ENCODE measurements around the gene ZDHHC1.

Gene ZDHHC1

DNA sequence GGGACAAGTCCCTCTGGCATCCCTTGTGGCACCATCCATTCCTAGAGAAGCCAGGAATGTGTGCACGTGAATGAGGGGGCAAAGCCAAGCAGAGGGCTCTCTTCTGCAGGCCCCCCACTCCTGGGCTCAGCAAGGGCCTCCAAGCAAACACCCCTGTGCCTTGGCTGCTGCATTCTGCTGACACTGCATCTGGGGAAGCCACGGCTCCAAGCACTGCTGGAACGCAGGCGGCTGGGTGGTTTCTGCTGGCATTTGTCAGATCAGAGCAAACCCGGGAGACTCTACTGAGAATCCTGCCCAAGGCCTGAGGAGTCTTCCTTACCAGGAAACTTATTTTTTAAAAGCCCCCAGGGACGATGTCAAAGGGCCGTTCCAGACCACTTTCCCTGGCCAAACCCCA lies 41.3 kb upstream of the ZDHHC1 start:
- Histone ChIP-seq H3K4me1 (ENCODE audit: insufficient read depth, low read length) (no peaks in the 10 kb centered on the region), H3K27ac (ENCODE audit: low read length) (no peak overlapping the region), H3K9me3 (ENCODE audit: insufficient read depth, low read depth, low read length) (no peaks in the 10 kb centered on the region), H3K9ac (ENCODE audit: low read depth, low read length) (no peak overlapping the region; the same call in 1 of the 2 replicates), H3K36me3 (ENCODE audit: insufficient read depth, low read depth, low read length) (no peaks in the 10 kb centered on the region), H3K27me3 (ENCODE audit: insufficient read depth, low read length) (no peaks in the 10 kb centered on the region), H3K4me3 (ENCODE audit: low read length) (no peak overlapping the region)

DNA sequence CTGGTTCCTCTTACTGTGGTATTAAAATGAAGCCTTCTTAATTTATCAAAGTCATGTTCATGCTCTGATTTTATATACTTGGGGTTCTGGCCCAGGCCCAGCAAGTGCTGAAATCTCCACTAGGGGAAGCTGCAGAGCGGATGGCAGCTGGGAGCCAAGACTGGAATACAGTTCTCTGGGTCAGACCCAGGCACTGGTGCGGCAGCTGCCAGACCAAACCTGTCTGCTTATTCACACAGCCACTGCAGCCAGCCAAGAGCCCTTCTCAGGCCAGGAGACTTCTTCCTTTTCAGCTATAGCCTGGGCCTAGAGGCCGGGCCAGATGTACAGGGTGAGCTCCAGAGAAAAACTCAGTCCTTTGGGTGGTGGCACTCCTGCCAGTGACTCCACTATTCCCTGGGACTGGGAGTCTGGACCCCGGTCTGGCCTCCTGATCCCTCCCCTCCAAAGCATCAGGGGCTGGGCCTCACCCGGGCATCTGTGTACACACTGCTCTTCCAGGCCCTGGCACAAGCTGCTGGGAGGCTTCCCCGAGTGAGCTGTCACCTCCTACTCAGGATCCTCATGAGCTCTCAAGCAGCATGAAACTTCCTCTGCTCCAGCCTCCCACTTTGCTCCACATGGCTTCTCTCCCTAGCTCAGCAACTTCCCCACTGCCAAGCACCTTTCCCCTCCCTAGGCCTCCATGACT lies 40.3 kb upstream of the ZDHHC1 start:
- no peaks in the 10 kb centered on the region for H3K9me3 ChIP-seq (ENCODE audit: insufficient read depth, low read depth, low read length)
- H3K4me1 ChIP-seq (ENCODE audit: insufficient read depth, low read length), result no peaks in the 10 kb centered on the region
- H3K27me3 ChIP-seq (ENCODE audit: insufficient read depth, low read length), result no peaks in the 10 kb centered on the region
- no peak overlapping the region for H3K9ac ChIP-seq (ENCODE audit: low read depth, low read length)
- H3K36me3 ChIP-seq (ENCODE audit: insufficient read depth, low read depth, low read length), result no peaks in the 10 kb centered on the region
- no peak overlapping the region for H3K4me3 ChIP-seq (ENCODE audit: low read length)
- no peak overlapping the region for H3K27ac ChIP-seq (ENCODE audit: low read length)

DNA sequence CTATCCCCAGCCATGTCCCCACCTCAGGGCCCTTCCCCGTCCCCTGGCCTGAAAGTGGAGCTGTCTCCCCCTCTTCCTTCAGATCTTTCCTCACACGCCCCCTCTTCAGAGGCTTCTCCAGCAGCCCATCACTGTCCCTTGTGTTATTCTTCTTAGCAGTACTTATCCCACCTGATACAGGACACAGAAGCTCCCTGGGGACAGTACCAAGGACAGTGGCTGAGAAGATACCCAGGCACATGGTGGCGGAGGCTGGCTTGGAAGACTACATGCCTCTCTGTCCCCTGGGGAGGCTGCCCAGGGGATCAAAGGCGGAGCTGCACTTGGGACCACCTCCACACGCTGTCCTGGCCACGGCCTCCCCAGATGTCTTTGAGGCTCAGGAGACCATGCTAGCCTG lies 38.6 kb upstream of the ZDHHC1 start:
- Histone ChIP-seq H3K27me3 (ENCODE audit: insufficient read depth, low read length) (no peaks in the 10 kb centered on the region), H3K4me1 (ENCODE audit: insufficient read depth, low read length) (no peaks in the 10 kb centered on the region), H3K27ac (ENCODE audit: low read length) (no peak overlapping the region), H3K36me3 (ENCODE audit: insufficient read depth, low read depth, low read length) (no peaks in the 10 kb centered on the region), H3K4me3 (ENCODE audit: low read length) (no peak overlapping the region), H3K9me3 (ENCODE audit: insufficient read depth, low read depth, low read length) (no peaks in the 10 kb centered on the region), H3K9ac (ENCODE audit: low read depth, low read length) (no peak overlapping the region)

DNA sequence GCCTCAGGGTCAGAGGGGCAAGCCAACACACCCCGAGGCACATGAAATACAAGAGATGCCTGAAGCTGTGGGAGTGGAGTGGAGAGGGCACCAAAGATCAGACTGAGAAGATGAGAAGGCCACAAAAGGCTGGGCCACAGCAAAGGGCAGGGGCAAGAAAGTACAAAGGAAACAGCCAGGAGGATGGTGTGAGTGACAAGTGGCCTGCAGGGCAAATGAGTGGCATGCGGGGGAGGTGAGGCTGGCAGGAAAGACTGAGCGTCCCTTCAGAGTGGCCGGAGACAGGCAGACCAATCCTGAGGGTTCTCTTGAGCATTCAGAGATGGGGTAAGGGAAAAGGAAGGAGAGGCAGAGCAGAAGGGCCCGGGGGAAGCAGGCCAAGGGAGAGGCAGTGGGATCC lies 37.8 kb upstream of the ZDHHC1 start:
- Histone ChIP-seq H3K4me3 (ENCODE audit: low read length) (no peak overlapping the region), H3K9ac (ENCODE audit: low read depth, low read length) (no peak overlapping the region), H3K4me1 (ENCODE audit: insufficient read depth, low read length) (no peaks in the 10 kb centered on the region), H3K27me3 (ENCODE audit: insufficient read depth, low read length) (no peaks in the 10 kb centered on the region), H3K9me3 (ENCODE audit: insufficient read depth, low read depth, low read length) (no peaks in the 10 kb centered on the region), H3K36me3 (ENCODE audit: insufficient read depth, low read depth, low read length) (no peaks in the 10 kb centered on the region), H3K27ac (ENCODE audit: low read length) (no peak overlapping the region)

DNA sequence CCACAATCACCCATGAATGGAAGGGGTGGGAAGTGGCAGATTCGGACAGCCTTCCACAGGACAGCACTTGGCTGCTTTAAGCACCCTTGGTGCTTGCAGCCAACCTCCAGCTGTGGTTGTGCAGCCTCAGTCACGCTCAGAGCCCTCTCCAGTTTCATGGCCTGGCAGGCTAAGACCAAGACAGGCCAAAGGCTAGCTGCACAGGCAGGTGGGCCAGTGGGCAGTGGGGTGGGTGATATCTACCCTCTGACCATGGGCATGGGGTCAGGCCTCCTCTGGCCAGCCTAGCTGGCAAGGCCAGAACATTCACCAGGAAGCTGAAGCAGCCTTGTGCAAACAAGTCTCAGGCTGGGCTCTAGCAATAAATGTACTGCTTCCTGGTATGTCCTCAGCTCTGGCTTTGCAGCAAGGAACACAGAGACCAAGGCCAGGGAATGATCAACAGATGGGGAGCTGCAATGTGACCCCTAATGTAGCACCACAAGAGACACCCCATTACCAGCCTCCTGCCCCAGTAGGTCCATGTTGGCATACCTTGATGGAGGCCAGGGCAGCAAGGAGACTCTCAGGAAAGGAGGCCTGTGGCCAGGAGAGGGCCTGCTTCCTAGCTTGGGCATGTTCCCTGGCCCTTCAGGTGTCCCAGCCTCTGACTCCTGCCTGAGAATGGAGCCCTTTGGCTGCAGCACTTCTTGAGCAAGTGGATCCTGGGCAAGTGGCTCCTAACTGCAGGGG lies 35.6 kb upstream of the ZDHHC1 start:
- Histone ChIP-seq H3K9ac (ENCODE audit: low read depth, low read length) (no peak overlapping the region), H3K9me3 (ENCODE audit: insufficient read depth, low read depth, low read length) (no peaks in the 10 kb centered on the region), H3K27me3 (ENCODE audit: insufficient read depth, low read length) (no peaks in the 10 kb centered on the region), H3K4me3 (ENCODE audit: low read length) (no peak overlapping the region), H3K36me3 (ENCODE audit: insufficient read depth, low read depth, low read length) (no peaks in the 10 kb centered on the region), H3K27ac (ENCODE audit: low read length) (no peak overlapping the region), H3K4me1 (ENCODE audit: insufficient read depth, low read length) (no peaks in the 10 kb centered on the region)

DNA sequence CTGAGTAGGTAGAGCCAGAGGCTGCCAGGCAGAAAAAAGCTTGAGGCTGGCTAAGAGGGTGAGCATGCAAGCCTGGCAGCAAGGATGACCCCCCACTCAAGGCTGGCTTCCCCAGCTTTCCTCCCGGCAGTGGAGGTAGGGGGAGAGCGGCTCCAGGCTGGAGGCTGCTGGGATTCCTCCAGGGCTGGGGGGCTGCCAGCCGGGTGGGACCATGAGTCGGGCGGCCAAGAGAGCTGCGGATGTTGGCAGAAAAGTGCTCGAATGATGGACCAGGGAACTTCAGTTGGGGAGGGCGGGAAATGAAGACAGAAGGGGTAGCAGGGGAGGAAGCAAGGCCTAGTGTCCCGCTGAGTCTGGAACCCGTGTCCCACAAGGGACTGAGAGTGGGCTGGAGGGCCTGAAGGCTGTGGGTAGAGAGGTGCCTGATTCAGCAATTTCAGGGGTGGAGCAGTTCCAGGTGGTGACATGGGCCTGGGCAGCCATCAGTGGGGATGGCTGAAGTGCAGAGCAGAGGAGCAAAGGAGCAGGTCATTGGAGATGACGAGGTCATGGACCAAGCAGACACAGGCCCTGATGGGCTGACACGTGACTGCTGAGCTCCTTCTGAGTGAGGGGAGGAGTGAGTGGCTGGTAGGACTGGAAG lies 34.9 kb upstream of the ZDHHC1 start:
- Histone ChIP-seq H3K9me3 (ENCODE audit: insufficient read depth, low read depth, low read length) (no peaks in the 10 kb centered on the region), H3K4me3 (ENCODE audit: low read length) (no peak overlapping the region), H3K4me1 (ENCODE audit: insufficient read depth, low read length) (no peaks in the 10 kb centered on the region), H3K9ac (ENCODE audit: low read depth, low read length) (no peak overlapping the region), H3K36me3 (ENCODE audit: insufficient read depth, low read depth, low read length) (no peaks in the 10 kb centered on the region), H3K27me3 (ENCODE audit: insufficient read depth, low read length) (no peaks in the 10 kb centered on the region), H3K27ac (ENCODE audit: low read length) (no peak overlapping the region)

DNA sequence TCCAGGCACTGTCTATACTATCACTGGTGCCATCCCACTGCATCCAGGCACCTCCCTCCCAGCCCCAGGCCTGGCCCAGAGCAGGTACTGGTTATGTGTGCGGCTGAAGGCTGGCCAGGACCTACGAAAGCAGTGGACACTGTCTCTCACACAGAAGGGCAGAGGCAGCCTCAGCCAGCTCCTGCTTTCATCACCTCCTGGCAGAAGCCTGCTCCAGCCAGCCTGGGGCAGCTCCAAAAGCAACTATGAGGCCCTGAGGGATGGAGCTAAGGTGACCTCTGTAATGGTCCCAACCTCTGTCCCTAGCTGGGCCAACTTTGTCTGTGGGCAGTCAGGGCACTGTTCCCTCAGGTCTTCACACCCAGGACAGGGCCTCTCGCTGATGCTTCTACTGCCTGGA lies 33.5 kb upstream of the ZDHHC1 start:
- H3K9me3 ChIP-seq (ENCODE audit: insufficient read depth, low read depth, low read length), result no peaks in the 10 kb centered on the region
- no peak overlapping the region for H3K27ac ChIP-seq (ENCODE audit: low read length)
- H3K9ac ChIP-seq (ENCODE audit: low read depth, low read length), result no peak overlapping the region
- no peaks in the 10 kb centered on the region for H3K4me1 ChIP-seq (ENCODE audit: insufficient read depth, low read length)
- no peaks in the 10 kb centered on the region for H3K27me3 ChIP-seq (ENCODE audit: insufficient read depth, low read length)
- no peaks in the 10 kb centered on the region for H3K36me3 ChIP-seq (ENCODE audit: insufficient read depth, low read depth, low read length)
- no peak overlapping the region for H3K4me3 ChIP-seq (ENCODE audit: low read length)

DNA sequence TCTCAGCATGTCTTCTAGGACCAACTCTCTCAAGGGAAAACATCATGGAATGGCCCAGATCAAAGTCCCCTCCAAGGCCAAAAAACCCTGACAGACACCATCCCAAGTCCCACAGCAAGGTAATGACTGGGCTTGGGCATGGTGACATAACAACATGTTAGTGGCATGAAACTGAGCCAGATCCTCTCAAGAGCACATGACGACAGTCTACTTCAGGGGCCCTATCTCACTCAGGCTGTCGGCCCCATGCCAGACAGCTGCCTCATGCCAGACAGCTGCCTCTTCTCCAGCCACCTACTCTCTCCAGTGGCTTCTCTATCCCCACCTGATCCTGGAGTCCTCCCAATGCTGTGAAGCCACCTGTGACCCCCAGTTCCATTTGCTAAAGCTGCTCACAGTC lies 33.1 kb upstream of the ZDHHC1 start:
- Histone ChIP-seq H3K9me3 (ENCODE audit: insufficient read depth, low read depth, low read length) (no peaks in the 10 kb centered on the region), H3K27ac (ENCODE audit: low read length) (no peak overlapping the region), H3K4me1 (ENCODE audit: insufficient read depth, low read length) (no peaks in the 10 kb centered on the region), H3K36me3 (ENCODE audit: insufficient read depth, low read depth, low read length) (no peaks in the 10 kb centered on the region), H3K4me3 (ENCODE audit: low read length) (no peak overlapping the region), H3K9ac (ENCODE audit: low read depth, low read length) (no peak overlapping the region), H3K27me3 (ENCODE audit: insufficient read depth, low read length) (no peaks in the 10 kb centered on the region)

DNA sequence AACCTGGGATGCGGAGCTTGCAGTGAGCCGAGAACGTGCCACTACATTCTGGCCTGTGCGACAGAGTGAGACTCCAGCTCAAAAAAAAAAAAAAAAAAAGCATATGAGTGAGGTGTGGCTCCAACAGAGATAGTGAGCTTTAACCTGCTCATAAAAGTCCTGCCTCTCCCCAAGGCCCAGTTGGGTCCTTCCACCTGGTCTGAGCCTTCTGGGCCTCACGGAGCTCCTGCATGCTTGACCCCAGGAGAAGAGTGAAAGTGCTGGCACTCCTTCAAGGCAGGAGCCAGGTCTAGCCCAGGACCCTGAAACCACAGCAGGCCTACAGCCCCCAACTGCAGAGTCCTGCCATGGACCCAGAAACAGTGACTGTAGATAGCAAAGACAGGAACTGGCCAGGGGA lies 32.3 kb upstream of the ZDHHC1 start:
- Histone ChIP-seq H3K9ac (ENCODE audit: low read depth, low read length) (no peak overlapping the region), H3K36me3 (ENCODE audit: insufficient read depth, low read depth, low read length) (no peaks in the 10 kb centered on the region), H3K4me1 (ENCODE audit: insufficient read depth, low read length) (no peaks in the 10 kb centered on the region)

DNA sequence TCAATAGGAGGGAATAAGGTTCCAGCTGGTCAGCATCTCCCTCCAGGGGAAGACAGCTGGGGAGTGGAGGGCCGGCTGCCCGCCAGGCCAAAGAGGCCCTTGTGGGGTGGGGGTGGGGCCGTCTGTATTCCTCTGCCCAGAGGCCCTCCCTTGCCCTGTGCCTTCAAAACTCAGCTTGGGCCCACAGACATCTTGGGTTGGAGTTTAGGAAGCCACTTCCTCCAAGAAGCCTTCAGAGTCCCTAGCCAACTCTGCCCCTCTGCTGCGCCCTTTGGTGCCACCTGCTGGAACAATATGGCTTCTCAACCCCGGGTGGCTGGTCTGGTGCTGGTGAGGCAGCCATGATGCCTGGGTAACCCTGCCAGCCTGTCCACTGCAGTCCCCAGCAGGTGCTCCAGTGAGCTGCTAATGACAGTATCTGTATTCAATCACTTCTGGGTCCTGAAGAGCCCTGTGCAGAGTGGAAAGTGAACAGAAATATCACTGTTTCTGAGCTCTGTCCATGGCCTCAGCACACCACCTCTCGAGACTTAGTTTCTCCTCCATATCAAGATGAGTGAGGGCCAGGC lies 31.3 kb upstream of the ZDHHC1 start:
- H3K27me3 ChIP-seq (ENCODE audit: insufficient read depth, low read length), result no peaks in the 10 kb centered on the region
- H3K27ac ChIP-seq (ENCODE audit: low read length), result no peak overlapping the region
- no peaks in the 10 kb centered on the region for H3K4me1 ChIP-seq (ENCODE audit: insufficient read depth, low read length)
- no peaks in the 10 kb centered on the region for H3K36me3 ChIP-seq (ENCODE audit: insufficient read depth, low read depth, low read length)
- no peak overlapping the region for H3K4me3 ChIP-seq (ENCODE audit: low read length)
- no peaks in the 10 kb centered on the region for H3K9me3 ChIP-seq (ENCODE audit: insufficient read depth, low read depth, low read length)
- H3K9ac ChIP-seq (ENCODE audit: low read depth, low read length), result no peak overlapping the region

More for the DNA sequence above, 32.3 kb upstream of the ZDHHC1 start:
- no peak overlapping the region for H3K27ac ChIP-seq (ENCODE audit: low read length)
- no peak overlapping the region for H3K4me3 ChIP-seq (ENCODE audit: low read length)
- H3K9me3 ChIP-seq (ENCODE audit: insufficient read depth, low read depth, low read length), result no peaks in the 10 kb centered on the region
- H3K27me3 ChIP-seq (ENCODE audit: insufficient read depth, low read length), result no peaks in the 10 kb centered on the region

DNA sequence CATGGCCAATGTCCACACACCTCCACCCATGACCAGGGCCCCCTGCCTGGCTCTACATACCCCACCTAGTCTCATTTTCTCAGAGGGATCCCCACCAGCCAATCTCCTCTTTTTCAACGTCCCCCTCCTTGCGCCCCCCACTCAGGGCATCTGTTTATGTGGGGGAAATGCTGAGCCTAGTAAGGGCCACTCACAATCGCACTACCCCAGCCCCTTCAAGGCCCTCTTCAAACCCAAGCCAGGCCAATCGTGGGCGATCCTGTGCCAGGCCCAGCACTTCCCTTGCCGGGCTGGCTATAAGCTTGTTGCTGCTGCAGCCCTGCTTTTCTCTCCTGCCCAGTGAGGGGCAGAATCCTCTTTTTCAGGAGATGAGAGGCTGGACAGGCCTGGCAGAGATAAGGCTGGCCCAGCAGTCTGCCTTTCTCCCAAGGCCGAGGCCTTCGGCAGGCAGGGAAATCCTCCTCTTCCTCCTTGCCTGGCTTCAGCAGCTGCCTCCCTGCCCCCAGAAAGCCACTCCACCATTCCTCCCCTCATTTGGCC lies 30.8 kb upstream of the ZDHHC1 start:
- no peaks in the 10 kb centered on the region for H3K9me3 ChIP-seq (ENCODE audit: insufficient read depth, low read depth, low read length)
- no peaks in the 10 kb centered on the region for H3K4me1 ChIP-seq (ENCODE audit: insufficient read depth, low read length)
- no peak overlapping the region for H3K9ac ChIP-seq (ENCODE audit: low read depth, low read length)
- H3K27me3 ChIP-seq (ENCODE audit: insufficient read depth, low read length), result no peaks in the 10 kb centered on the region
- no peak overlapping the region for H3K27ac ChIP-seq (ENCODE audit: low read length)
- no peak overlapping the region for H3K4me3 ChIP-seq (ENCODE audit: low read length)
- H3K36me3 ChIP-seq (ENCODE audit: insufficient read depth, low read depth, low read length), result no peaks in the 10 kb centered on the region
